GM21381 (cell line): ENCODE measurements around the gene CREB3L4.
A peak's percentile ranks its signal among the peaks of the same experiment; 100 is the strongest.

ENCODE experiments used
- ATAC-seq: cut with Tn5 transposase; IDR thresholded peaks from one replicate; pipeline ENCODE4 v1.9.1; 2021; ENCODE audit warnings: mild to moderate bottlenecking, moderate library complexity; ENCODE audit not compliant: unreplicated experiment

The CREB3L4 gene, protein sequence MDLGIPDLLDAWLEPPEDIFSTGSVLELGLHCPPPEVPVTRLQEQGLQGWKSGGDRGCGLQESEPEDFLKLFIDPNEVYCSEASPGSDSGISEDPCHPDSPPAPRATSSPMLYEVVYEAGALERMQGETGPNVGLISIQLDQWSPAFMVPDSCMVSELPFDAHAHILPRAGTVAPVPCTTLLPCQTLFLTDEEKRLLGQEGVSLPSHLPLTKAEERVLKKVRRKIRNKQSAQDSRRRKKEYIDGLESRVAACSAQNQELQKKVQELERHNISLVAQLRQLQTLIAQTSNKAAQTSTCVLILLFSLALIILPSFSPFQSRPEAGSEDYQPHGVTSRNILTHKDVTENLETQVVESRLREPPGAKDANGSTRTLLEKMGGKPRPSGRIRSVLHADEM

DNA sequence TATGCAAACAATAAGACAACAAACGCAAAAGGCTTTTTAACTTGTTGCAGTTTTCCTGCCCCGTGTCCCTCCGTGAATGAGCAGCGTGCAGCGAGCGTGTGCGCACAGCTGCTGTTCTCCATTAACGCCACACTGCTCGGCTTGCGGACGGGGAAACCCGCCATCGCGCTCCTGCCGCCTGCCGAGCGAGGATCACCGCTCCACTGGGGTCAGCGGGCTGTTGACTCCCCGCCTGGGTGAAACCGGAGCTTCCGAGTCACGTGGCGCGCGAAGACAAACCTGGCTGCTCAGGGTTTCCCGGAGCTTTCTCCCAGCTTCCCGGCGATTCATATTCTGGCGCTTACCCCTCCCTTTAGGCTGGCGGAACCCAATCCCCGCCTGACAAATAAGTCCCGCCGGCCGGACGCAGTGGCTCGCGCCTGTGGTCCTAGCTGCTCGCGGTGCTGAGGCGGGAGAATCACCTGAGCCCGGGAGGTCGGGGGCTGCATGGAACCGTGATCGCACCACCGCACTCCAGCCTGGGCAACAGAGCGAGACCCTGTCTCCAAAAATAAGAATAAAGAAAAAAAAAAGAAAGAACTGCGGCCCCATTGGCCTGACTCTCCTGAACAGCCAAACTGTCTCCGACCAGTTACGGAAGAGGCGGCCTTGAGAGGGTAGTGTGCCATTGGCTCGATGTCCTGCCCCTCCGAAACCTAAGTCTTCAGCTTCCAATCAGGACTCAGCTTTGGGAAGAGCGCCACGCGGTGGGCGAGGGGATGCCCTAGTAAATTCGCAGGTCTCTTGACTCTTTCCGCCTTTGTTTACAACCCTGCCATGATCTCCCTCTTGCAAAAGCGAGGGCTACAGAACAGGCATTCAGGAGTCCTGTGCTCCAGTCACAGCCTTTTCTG lies at the start of gene CREB3L4:
CREB3L4 (plus strand) TSS at position 796 of the 893 bp plus-strand sequence. CDS start 624 bp downstream, outside the sequence.
- peak; percentile 65 for ATAC-seq

DNA sequence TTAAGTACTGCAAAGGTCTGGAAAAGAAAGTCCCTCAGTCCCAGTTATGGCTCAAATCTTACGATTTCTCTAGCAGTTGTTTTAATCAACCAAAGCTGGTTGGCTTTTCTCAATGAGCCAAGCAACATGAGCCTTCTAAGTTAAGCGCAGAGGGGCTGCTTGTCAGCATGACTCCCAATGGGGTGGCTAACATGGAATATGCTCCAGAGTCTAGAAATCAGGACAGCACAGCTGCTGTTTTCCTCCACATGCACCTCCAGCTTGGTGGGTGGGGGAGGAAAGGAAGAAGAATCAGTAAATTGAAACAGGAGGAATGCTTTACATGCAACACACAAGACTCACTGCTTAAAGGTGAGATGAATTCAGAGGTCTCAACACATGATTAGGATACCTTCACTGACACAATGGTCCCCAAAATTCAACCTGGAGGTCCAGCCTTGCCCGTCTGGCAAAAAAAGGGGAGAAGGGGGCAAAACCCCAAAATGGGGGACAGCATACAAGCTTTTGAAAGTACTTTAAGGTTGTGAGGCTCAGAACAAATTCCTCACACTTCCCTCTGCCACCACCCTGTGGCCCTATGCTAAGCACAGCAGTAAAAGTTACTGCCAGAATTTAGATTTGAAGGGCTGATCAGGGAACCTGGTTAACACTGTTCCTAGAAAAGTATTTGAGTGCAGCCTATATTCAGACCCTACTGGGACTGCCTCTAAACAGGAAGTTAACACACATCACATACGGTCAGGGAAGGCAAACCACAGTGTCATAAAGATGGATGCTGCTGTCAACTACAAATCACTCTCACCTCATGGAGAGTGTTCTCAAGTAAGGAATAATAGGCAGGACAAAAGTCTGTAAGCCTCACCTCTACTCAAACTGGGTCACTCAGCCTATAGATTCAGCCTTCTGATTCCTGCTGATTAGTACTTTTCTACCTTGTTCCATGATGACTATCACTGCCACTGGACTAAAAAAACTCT lies 47.5 kb upstream of the CREB3L4 start:
- ATAC-seq: no peak

DNA sequence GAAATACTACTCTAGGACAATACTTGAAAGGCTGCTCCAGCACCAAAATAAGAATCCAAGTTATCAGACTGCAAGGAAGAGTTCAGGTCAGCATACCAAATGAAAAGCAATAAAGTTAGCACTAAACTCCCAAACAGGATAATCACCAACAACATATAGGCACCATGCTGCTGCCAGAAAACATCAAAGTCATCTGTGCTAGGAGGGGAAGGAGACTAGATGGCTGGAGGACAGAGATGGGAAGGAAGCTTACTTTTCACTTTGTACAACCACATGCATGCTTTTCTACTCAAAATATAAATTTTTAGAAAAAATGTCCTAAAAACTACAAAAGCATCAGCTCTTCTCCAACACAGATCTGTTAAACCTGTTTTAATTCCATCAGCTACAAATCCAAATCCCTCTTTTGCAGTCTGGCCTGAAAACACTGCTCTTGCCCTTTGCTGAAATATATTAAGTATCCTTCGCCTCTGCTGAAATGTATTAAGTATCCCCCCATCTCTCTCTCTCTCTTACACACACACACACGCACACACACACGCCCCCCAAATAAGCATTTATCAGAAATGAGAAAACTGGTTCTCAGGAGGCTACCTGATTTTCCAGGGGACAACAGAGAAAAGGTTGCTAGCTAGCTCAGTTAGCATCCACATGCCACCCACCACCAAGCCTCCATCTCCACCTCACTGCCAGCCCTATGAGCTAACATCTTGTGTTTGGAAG lies 46.5 kb upstream of the CREB3L4 start:
- no peak for ATAC-seq

DNA sequence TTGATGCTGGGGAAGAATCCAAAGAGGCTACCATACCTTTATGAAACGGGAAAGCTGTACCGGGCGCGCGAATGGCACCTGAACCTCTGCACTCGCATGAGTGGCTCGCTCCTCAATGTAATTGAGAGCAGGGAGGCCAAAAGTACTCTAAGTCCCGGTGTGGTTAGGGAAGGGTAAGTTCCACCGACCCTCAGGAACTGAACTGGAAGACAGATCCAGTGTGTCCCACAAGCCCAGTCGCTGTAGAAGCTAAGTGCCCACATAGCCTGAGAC lies 46.0 kb upstream of the CREB3L4 start:
- ATAC-seq: no peak

DNA sequence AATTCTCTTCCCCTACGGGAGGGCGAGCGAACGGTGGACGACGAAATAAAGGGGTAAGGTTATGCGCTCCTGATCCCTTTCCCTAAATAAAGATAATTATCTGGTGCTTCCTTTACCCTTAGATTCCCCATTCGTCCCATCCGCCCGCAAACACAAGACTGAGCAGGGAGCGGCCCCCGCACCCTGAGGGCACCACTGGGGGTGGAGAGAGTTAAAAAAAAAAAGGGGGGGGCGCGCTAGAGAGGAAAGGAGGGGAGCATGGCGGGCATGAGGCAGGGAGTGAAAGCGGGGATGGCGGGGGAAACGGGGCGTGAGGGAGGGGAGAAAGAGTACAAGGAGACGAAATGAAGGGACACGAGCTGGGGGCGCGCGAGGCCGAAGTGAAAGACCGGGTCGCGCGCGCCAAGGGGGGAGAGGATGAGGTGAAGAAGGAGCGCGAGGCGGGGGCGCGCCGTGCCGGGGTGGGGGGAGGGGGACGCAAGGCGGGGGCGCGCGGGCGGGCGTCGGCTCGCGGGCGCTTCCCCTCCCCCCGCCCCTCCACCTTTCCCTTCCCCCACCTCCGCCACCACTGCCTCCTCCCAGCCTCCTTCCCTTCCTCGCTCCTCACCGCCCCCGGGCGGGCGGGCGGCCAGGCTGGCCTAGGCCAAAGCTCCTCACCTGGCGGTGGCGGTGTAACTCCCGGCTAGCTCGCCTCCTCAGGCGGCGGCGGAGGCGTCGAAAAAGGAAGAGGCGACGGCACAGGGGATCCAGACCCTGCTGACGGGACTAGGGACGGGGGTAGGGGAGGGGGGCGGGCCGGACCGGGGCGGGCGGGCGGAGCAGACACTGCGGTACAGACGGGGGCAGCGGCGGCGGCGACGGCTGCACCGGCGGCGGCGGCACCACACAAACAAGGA lies 45.4 kb upstream of the CREB3L4 start:
- peak; percentile 25 for ATAC-seq

DNA sequence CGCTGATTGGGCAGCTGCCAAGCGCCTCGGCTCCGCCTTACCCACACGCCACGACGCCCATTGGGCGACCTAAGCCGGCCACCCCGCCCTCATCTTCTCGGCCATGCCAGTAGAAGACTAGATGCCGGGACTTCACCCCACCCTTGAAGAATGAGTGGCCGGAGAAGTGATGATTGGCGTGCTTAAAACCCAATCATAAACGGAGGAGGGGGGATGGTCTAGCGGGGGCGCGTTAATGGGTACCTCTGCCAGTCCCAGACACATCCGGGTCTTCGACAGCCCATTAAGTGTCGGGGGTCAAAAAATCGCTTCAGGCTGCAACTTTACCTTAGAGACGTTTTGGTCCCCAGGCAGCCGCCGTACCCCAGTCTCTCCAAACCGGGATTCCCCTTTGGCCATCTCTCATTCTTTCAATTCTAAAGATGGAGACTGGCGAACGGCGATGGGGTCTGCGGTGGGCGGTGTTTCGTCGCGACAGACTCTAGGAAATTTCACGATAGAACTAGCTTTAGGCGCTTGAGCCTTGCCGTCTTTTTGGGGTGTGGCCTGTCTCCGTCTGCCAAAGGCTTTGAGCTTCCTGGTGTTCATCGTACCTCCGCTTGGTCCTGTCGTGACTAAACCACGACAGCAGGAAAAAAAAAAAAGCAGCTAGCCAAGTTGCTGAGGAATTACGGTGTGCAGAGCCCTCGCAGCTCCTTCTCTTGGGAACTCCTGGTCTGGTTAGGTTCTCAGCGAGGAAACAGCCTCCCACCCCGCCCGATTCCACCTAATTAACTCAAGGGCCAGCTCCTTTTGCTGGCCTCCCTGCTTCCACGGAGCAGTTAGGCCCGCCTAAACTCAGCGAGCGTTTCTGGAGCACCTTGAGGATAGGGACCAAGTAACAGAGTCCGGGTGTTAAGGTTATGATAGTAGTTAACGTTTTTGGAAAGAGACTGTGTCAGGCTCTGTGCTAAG lies 44.5 kb upstream of the CREB3L4 start, which contains the start of gene GATAD2B:
GATAD2B (minus strand) TSS at position 1 of the 954 bp plus-strand sequence. CDS start 94,625 bp downstream, outside the sequence.
- peak; percentile 94 for ATAC-seq

DNA sequence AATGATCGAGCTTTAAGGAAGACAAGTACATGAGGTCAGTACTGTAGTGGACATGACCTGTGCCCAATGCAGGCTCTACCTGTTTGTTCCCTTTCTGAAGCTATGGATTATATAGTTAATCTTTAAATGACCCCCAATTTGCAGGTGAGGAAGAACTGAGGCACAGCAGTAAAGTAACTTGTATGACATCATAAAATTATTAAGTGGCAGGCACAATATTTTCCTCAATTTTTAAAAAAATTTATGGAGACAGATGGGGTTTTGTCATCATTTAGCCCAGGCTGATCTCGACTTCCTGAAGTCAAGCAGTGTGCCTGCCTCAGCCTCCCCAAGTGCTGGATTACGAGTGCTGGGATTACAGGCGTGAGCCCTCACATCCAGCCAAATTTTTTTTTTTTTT lies 41.3 kb upstream of the CREB3L4 start:
- no peak for ATAC-seq

DNA sequence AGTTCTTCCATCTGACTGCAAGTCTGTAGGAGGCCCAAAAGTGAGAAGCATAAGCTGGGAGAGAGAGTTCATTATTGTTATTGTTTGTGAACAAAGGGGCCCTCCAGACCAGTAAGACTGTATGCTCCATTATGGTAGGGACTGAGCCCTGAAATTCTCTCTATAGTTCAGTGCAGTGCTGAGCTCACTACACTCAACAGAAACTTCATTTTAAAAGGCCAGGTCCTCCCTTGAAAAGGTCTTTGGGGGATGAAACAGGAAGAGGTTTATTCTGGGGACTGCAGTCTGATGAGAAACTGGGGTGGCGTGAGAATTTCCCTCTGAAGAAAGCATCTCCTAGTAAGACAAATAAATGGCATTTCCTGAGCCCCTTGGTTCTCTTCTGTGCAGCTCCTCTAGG lies 39.5 kb upstream of the CREB3L4 start:
- ATAC-seq: no peak

DNA sequence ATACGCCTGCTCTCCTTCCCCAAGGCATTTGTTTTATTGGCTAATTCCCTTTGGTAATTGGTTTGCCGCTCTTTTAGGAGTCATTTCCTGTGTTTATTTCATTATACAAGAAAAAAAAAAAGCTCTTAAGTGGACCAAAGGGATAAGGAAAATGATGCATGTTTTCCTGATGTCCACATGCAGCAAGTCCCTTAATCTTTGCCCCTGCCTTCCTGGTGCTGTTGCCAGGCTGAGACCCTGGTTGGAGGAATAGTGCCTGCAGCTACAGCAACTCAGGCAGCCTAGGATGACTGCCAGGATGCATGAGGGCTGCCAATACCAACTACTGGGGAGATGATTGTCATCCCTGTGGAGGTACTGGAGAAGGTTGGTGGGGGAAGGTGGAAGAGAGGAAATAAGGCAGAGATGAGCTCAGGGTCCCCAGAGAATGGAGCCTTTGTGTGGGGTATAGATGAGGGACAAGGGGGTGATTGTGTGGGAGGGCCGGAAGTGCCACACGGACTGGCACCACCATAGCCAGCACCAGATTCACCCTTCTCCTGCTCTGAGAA lies 38.8 kb upstream of the CREB3L4 start:
- ATAC-seq: no peak

DNA sequence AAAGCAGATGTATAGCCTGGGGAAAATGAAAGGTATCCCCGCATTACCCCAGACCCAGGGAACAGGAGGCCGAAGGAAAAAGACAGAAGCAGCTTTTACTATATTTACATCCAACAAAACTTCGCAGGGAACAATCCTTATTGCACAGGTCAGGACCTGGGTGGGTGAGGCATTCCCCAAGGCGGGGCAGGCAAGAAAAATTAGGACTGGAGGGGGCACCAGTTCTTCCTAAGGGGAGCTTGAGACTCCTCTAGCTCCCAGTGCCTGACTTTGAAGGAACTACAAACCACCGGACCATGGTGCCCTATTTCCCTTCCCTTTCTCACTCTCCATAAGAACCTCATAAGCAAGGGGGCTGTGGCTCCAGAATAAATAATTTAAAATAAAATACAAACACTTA lies 38.3 kb upstream of the CREB3L4 start:
- ATAC-seq: no peak

DNA sequence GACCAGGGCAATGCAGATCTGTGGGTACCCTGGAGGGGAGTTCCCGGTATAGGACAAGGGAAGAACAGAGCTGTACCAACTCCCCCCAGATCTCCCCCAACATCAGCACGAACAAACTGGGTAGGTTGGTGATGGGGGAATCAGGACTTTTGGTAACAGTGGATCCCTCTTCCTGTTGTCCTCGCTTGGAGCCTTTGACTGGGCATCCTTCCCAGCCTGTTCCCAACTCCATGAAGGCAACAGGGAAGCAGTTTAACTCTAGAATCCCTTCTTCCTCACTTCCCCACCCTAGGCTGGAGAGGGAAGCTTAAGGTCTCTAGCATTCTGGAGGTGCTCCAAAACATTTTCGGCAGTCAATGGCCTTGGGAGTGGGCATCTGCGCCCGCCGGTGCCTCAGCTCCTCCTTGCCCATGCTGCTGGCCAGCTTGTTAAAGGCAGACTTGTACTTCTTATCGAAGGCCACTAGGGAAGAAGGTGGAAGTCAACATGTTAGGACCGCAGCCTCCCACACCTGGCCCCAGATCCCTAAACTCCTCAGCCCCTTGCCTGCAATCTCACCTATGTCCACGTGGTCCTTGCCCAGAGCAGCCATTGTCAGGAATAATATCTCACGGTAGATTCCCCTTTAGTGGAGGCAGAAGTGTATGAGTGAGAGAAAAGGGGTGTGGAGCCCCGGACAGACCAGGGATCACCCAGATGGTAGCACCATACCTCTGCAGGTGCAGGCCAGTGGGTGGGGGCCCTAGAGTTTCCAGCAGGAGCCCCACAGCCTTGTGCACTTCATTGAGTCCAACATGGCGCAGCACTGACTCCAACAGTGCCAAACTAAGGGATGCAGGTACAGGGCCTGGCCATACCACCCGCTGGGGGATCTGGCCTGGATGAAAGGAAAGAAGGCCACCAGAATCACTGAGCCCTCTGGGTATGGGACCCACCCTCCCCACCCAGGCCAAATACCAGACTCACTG lies 37.4 kb upstream of the CREB3L4 start:
- ATAC-seq: no peak

DNA sequence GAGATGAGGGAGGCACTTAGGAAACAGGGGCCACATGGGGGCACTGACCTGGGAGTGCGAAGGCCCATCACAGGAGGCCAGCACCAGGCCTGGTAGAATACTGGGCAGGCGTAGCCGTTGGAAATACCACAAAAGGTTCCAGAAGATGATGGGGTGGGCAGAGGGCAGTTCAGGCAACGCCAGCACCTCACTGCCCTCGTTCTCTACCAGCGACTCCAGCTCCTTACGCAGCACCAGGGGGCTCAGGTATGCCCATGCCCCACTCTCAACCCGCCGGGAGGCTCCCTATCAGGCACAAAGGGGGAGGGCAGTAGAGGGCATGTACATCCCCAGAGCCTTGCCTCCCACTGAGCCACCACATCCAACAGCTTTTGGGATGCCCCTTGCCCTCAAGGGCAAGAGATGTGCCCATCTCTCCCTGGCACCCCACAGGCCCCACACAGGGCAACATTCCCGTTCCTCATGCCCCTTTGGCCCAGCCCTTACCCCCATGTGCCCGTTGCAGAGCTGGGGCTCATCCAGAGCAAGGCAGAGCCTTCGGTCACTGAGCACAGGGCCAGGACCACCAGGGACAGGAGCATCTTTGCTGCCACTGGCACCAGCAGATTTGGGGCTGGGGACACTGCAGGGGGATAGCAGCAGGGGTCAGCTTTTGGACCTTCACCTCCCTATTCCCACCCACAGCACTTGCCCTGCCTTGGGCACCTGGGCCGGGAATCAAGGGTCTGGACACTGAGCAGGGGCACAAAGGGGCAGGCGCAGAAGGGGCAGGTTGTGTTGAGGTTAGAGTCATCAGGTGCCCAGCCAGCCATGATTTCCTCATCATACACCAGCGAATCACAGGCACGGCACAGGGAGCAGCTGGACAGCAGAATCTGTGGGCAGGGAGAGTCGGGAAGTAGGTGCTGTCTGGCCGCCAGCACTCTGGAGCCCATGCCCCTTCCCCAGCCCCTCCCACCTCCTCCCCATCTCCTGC lies 35.3 kb upstream of the CREB3L4 start:
- no peak for ATAC-seq

DNA sequence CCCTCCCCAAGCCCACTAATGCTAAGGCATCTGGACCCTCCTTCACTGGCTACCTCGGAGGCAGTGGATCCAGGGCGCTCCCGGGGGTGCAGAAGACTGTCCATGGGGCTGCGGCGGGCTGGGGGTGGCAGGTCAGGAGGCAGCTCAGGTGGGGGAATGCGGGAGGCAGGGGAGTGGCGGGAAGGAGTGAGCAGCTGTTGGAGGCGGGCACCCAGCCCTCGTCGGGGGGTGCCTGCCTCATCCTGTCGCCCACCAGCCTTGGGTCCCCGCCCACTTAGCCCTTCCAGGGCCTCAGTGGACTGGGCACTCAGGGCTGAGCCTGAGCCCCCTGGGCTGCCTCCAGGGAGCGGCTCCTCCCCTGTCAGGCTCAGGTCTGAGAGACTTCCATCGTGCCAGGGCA lies 34.3 kb upstream of the CREB3L4 start:
- no peak for ATAC-seq

DNA sequence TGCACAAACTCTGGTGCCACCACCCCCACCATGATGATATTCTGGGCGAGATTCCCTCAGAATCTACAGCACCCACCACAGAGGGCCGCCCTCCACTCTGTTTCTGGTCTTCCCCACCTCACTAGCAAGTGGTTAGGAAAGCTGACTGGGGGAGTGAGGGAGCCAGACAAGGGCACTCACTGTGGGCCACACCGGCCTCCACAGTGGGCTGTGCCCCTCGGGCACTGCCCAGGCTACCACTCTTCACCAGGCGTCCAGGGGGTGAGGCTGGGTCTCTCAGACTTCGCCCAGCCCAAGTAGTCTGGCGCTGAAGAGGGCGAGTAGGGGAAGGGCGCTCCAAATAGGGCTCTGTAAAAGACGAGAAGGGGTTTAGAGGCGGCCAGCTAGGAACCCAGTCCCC lies 33.7 kb upstream of the CREB3L4 start:
- ATAC-seq: no peak

DNA sequence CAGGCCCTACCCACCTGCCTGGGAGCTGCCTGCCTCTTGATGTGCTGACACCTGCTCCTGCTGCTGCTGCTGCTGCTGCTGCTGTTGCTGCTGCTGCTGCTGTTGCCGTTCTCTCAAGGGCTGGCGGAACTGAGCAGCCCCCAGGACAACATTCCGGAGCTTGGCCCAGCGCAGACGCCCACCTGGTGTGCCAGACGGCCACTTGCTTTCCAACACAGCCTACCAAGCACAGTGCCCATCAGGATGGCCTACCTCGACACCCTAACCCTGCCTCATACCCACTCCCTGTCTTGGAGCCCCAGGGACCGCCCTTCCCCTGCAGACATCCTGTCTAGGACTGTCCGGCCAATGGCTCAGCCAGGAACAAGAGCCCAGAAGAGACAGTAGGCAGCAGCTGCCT lies 33.0 kb upstream of the CREB3L4 start:
- no peak for ATAC-seq
